ENCODE data around the gene ABL1.

The ABL1 gene

GRCh38 chr9:130920233-130920632 lies 85.2 kb downstream of the ABL1 start:
- no peaks in the 10 kb centered on the region for H3K9me2 ChIP-seq (replicated peaks; ENCODE audit: low read depth, low read length)
- H4K20me1 ChIP-seq (ENCODE audit: insufficient read depth, low read length, poor library complexity, severe bottlenecking): no peaks in the 10 kb centered on the region
- H3K9ac ChIP-seq (ENCODE audit: low read depth, low read length, poor library complexity, severe bottlenecking): no peak overlapping the region
- H3K4me1 ChIP-seq (ENCODE audit: insufficient read depth, low read length, poor library complexity, severe bottlenecking): no peaks in the 10 kb centered on the region
- H3K79me2 ChIP-seq (ENCODE audit: insufficient read depth, low read length): no peaks in the 10 kb centered on the region
- no peak overlapping the region for H3K4me3 ChIP-seq (ENCODE audit: low read length, poor library complexity, severe bottlenecking)
- H3K27me3 ChIP-seq (ENCODE audit: insufficient read depth, low read length, poor library complexity, severe bottlenecking): no peaks in the 10 kb centered on the region
- H3K9me3 ChIP-seq (ENCODE audit: insufficient read depth, low read depth, low read length): no peaks in the 10 kb centered on the region
- TF ChIP-seq EZH2phosphoT487 (IDR thresholded peaks at IDR 0.05; ENCODE audit: borderline replicate concordance): no peak
- no peaks in the 10 kb centered on the region for H3K36me3 ChIP-seq (ENCODE audit: insufficient read depth, low read length)
- no peak overlapping the region for H3K4me2 ChIP-seq (ENCODE audit: low read depth, low read length, poor library complexity, severe bottlenecking)
- no peaks in the 10 kb centered on the region for H3F3A ChIP-seq (ENCODE audit: low read depth)
- H2AFZ ChIP-seq (ENCODE audit: low read length): no peak overlapping the region

DNA sequence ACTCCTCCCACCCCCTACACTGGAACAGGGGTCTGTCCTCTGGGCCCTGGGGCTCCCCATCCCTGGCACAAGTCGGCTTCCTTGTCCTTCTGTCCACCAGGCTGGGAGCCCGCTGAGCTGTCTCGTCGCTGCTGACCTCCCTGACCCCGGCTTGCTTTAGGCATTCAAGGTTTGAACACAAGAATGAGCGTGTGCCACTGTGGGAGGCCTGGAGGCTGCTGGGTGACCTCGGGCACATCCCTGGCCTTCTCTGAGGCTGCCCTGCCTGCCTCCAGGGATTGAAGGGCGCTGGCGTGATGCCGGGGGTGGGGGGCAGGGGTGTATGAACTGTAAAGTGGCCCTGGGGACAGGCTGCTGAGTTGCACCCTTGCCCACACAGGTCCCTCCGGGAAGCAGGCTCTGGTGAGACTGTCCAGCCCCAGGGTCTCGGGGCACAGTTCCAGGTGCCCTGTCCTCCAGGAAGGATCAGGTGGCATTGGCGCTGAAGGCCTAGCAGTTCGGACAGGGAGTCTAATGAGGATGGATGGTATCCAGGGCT lies 85.8 kb downstream of the ABL1 start:
- Histone ChIP-seq H2AFZ (ENCODE audit: low read length) (no peak overlapping the region), H4K20me1 (ENCODE audit: insufficient read depth, low read length, poor library complexity, severe bottlenecking) (no peaks in the 10 kb centered on the region), H3K4me2 (ENCODE audit: low read depth, low read length, poor library complexity, severe bottlenecking) (no peak overlapping the region), H3K9me2 (replicated peaks; ENCODE audit: low read depth, low read length) (no peaks in the 10 kb centered on the region), H3K79me2 (ENCODE audit: insufficient read depth, low read length) (no peaks in the 10 kb centered on the region), H3K9me3 (ENCODE audit: insufficient read depth, low read depth, low read length) (no peaks in the 10 kb centered on the region), H3K9ac (ENCODE audit: low read depth, low read length, poor library complexity, severe bottlenecking) (no peak overlapping the region), H3K4me1 (ENCODE audit: insufficient read depth, low read length, poor library complexity, severe bottlenecking) (no peaks in the 10 kb centered on the region), H3K27me3 (ENCODE audit: insufficient read depth, low read length, poor library complexity, severe bottlenecking) (no peaks in the 10 kb centered on the region), H3K36me3 (ENCODE audit: insufficient read depth, low read length) (no peaks in the 10 kb centered on the region), H3F3A (ENCODE audit: low read depth) (no peaks in the 10 kb centered on the region), H3K4me3 (ENCODE audit: low read length, poor library complexity, severe bottlenecking) (no peak overlapping the region)
- no peak for TF ChIP-seq EZH2phosphoT487 (IDR thresholded peaks at IDR 0.05; ENCODE audit: borderline replicate concordance)
- TF ChIP-seq, protein P1, sequence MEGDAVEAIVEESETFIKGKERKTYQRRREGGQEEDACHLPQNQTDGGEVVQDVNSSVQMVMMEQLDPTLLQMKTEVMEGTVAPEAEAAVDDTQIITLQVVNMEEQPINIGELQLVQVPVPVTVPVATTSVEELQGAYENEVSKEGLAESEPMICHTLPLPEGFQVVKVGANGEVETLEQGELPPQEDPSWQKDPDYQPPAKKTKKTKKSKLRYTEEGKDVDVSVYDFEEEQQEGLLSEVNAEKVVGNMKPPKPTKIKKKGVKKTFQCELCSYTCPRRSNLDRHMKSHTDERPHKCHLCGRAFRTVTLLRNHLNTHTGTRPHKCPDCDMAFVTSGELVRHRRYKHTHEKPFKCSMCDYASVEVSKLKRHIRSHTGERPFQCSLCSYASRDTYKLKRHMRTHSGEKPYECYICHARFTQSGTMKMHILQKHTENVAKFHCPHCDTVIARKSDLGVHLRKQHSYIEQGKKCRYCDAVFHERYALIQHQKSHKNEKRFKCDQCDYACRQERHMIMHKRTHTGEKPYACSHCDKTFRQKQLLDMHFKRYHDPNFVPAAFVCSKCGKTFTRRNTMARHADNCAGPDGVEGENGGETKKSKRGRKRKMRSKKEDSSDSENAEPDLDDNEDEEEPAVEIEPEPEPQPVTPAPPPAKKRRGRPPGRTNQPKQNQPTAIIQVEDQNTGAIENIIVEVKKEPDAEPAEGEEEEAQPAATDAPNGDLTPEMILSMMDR (conservative IDR thresholded peaks at IDR 0.05; ENCODE audit: low read length): no peak

DNA sequence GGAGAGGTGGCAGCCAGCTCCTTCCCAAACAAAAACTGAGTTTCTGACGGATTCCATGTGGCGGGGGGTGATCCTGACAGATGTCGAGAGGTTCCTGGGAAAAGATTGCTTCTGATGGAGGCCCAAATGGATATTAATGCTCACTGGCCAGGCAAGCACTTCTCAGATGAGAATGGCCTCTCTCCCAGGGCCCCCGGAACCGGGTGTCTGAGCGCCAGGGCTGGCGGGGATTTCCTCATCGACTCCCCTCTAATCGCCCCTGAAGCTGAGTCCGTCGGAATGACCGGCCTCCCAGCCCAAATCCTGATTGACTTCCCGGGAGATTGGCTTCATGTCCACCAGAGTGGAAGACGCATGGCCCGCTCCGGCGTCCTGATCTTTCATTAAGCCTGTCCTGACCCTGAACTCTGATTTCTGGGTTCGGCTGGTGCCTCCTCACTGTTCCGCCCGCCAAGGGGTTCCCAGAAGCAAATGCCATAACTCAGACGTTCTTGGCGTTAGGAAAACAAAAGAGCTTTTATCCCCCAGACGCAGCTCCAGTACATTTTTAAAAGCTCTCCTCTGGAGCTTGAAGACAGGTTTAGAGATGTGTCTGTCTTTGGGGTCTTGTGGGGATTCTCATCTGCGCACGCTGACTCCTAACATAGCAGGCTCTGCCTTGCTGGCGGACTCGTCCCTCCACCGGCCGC lies 86.4 kb downstream of the ABL1 start:
- Histone ChIP-seq H3K4me2 (ENCODE audit: low read depth, low read length, poor library complexity, severe bottlenecking) (no peak overlapping the region), H3F3A (ENCODE audit: low read depth) (no peaks in the 10 kb centered on the region), H3K36me3 (ENCODE audit: insufficient read depth, low read length) (no peaks in the 10 kb centered on the region), H2AFZ (ENCODE audit: low read length) (no peak overlapping the region), H3K4me3 (ENCODE audit: low read length, poor library complexity, severe bottlenecking) (no peak overlapping the region), H3K4me1 (ENCODE audit: insufficient read depth, low read length, poor library complexity, severe bottlenecking) (no peaks in the 10 kb centered on the region), H3K79me2 (ENCODE audit: insufficient read depth, low read length) (no peaks in the 10 kb centered on the region), H3K27me3 (ENCODE audit: insufficient read depth, low read length, poor library complexity, severe bottlenecking) (no peaks in the 10 kb centered on the region), H3K9me3 (ENCODE audit: insufficient read depth, low read depth, low read length) (no peaks in the 10 kb centered on the region), H3K9ac (ENCODE audit: low read depth, low read length, poor library complexity, severe bottlenecking) (no peak overlapping the region), H4K20me1 (ENCODE audit: insufficient read depth, low read length, poor library complexity, severe bottlenecking) (no peaks in the 10 kb centered on the region), H3K9me2 (replicated peaks; ENCODE audit: low read depth, low read length) (no peaks in the 10 kb centered on the region)
- TF ChIP-seq, protein P1 (conservative IDR thresholded peaks at IDR 0.05; ENCODE audit: low read length): no peak
- no peak for TF ChIP-seq EZH2phosphoT487 (IDR thresholded peaks at IDR 0.05; ENCODE audit: borderline replicate concordance)
